Stimulated activated CD8-positive, alpha-beta memory T cell treated with anti-CD3 and anti-CD28 coated beads, Interleukin-4, amount 100 ng/mL, for 24 hours (primary cell): ENCODE data around the gene IVL.

Experiments
- DNase-seq: peaks from one replicate; pipeline ENCODE4 v3.0.0-alpha.2; 2020; ENCODE audit warnings: low read depth

Gene IVL

DNA sequence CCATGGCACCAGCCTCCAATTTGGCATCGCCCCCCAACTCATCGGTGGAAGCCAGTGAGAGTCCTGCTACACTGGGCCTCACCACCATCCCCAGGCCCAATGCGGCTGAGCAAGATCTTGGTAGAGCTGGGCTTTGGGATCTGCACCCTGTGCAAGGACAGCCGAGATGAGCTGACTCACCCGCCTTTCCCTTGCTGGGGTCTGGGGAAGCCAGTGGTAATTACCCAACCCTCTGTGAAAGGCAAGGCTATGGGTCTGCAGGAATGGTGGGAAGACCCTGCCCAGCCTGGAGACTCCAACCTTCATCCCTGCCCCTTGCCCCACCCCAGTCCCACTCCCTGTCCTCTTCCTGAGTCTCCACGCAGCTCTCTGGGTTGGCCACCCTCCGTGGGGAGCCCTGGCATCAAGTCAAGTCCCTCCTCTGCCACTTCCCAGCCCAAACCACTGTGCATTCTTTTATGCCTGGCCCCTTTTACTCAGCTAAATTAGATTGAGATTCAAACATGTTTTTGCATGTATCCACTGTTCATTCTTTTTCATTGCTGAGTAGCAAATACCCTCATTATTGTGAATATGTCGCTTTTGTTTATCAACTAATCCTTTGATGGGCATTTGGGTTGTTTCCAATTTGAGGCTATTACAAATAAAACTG, 21.5 kb upstream of the IVL start:
- no peak for DNase-seq

DNA sequence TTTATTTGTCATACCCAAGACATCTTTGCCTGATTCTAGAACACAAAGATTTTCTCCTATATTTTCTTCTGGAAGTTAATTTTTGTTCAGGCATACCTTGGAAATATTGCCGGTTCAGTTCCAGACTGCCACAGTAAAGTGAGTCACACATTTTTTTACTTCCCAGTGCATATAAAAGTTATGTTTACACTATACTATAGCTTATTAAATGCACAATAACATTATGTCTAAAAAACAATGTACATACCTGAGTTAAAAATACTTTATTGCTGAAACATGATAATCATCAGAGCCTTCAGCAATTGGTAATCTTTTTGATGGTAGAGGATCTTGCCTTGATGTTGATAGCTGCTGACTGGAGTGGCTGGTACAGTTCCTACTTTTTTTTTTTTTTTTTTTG, 20.2 kb upstream of the IVL start:
- no peak for DNase-seq

GRCh38 chr1:152899027-152899426, 9.3 kb upstream of the IVL start:
- DNase-seq, result no peak

DNA sequence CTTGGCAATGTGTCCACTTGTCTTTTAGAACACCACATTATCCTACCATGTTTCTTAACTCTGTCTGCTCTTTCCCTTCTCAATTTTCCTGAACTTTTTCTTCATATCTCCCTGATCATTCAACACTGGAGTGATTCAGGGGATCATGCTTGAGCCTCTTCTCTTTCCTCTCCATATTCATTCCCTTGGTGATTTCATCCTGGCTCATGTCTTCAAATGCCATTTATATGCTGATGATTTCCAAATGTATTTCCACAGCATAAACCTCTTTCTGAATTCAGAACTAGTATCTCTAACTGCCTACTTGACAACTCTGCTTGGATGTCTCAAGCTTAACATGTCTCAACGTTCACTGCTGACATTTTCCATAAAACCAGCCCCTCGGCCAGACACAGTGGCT, 8.5 kb upstream of the IVL start:
- DNase-seq, result no peak

GRCh38 chr1:152901631-152902030, 6.7 kb upstream of the IVL start:
- DNase-seq, result no peak

DNA sequence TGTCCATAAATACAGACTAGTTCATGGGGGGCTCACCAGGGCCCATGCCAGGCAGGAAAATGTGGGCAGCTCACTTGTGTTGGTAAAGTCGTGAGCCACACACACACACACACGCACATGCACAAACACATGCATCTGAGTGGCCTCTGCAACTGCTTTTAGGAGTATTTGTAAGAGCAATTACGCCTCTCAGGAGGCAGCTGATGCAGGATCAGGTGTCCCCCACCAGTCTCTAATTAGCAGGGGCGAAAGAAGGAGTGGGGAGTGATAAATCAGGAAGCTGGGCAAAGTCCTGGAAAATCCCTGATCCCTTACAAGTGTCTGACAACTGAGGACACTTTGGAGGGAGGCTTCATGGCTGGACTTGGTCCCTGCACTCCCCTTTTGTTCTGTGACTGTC, 5.7 kb upstream of the IVL start:
- no peak for DNase-seq

DNA sequence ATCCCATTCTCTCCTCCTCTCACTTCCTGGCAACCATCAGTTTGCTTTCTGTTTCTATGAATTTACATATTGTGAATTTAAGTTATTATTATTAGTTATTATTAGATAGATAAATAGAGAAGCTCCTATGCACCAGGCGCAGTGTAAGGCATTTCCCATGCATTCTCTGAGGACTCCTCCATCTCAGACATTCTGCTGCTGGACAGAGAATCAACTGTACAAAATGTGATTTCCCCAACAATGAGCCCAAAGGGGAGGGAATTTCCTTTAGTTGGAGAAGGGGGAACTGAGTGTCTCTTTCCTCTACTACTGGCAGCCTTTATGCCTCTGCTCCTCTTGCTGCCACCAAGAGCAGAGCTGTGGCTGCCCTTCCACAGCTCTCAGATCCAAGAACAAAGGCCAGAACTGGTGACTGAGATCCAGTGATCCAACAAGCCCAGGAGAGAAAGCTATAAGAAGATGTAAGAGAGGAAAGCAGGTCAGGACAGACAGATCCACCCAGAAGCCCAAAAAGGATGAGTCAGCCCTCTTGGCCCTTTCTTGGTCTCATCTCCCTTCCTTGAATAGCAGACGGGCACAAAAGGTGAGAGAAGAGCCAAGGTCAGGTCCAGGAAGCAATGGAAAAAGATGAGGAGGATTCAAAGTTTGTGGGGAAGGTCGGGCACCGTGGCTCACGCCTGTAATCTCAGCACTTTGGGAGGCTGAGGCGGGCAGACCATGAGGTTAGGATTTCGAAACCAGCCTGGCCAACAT, 3.5 kb upstream of the IVL start:
- DNase-seq, result no peak

DNA sequence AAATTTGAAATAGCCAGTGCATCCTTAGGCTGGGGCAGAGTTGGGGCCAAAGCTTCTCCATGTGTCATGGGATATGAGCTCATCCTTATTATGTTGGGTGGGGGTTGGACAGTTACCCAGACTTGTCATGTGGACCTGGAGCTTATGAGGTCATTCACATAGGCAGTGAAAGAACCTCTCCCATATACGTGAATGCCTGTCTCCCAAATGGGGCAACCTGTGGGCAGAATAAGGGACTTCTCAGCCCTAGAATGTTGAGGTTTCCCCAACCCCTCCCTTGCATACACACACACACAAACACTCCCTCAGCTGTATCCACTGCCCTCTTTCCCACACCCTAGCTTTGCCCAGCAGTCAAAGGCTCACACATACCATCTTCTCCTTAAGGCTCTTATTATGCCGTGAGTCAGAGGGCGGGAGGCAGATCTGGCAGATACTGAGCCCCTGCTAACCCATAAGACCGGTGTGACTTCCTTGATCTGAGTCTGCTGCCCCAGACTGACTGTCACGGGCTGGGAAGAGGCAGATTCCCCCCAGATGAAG, 2.3 kb upstream of the IVL start:
- DNase-seq, result no peak

- no peak for DNase-seq
Observed at GRCh38 chr1:152909206-152909605, 860 bp downstream of the IVL start.

GRCh38 chr1:152912471-152912870, 4.1 kb downstream of the IVL start:
- DNase-seq, result no peak

DNA sequence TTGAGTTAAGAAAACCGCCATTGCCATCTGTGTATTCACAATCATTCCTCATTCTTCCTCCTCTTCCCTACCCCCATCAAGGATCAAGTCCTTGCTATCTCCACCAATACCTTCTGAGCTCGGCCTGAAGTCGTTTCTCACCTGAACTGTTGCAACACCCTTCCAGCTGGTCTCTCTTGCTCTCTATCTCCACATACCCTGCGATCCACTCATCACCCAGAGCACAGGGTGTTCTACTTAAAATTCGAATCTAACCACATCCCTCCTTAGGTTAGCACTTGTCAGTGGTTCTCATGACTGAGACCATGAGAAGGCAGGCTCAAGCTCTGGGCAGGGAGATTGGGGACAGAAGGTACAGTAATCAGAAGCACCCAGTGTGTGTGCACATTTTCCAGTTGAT, 4.6 kb downstream of the IVL start:
- no peak for DNase-seq

DNA sequence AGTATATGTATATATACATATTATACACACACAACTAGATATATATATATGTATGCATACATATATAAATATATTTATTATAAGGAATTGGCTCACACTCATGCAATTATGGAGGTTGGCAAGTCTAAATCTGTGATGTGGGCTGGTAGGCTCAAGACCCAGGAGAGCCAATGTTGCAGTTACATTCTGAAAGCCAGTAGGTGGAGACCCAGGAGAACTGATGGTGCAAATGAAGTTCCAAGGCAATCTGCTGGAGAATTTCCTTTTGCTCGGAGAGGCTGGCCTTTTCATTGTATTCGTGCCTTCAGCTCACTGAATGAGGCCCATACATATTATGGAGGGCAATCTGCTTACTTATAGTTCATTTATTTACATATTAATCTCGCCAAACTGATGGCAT, 9.4 kb downstream of the IVL start:
- DNase-seq, result no peak

DNA sequence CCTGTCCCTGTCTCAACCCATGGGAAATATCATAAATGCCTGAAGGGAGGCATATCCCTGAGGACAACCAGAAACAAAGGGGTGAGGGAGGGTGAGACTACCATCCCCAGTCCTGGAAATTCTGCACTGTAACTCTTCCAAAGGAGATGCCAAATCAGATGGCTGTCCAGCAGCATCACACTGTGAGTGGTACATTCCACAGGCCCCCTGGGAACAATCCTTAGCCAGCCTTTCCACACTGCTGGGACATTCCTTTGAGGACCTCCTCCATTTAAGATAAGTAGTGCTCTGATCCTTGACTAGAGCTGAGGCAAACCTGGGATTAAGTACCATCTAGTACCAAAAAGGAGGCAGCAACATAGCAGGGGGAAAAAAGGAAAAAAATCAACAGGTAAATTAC, 10.7 kb downstream of the IVL start:
- no peak for DNase-seq

DNA sequence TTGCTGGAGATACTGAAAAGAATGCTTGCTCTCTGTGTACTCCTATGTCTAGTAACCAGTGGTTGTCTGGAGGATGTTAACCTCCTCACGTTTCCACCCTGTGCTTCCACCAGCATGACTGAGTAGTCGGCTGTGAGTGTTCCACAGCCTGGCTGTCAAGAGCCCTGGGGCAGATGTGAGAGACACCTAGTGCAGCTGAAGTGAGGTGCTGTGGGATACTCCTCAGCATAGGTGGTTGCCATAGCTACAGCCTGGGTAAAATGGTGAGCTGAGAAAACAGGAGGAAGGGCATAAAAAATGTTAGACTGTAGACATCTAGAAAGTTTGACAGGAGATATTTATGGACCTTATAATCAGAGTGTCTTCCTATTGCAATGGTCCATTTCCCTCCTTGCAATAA, 15.8 kb downstream of the IVL start:
- DNase-seq, result no peak

DNA sequence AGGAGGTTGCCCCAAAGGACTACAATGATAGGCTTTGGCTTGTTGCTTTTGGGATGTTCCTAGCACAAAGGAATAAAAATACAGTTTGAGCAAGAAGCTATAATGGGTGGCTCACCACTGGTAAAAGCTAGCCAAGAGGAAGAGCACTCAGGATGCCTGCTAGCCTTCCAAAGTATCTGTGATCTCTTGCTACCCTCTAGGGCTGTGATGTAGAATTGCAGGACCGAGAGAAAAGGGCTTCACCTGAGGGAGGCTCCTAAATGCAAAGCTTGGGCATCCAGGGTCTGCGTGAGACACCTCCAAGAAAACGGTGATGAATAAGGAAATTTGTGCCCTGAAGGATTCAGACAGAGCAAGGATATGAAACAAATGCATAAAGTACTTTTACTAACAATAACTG, 17.7 kb downstream of the IVL start:
- no peak for DNase-seq

- no peak for DNase-seq
Observed at GRCh38 chr1:152928671-152929070, 20.3 kb downstream of the IVL start.

DNA sequence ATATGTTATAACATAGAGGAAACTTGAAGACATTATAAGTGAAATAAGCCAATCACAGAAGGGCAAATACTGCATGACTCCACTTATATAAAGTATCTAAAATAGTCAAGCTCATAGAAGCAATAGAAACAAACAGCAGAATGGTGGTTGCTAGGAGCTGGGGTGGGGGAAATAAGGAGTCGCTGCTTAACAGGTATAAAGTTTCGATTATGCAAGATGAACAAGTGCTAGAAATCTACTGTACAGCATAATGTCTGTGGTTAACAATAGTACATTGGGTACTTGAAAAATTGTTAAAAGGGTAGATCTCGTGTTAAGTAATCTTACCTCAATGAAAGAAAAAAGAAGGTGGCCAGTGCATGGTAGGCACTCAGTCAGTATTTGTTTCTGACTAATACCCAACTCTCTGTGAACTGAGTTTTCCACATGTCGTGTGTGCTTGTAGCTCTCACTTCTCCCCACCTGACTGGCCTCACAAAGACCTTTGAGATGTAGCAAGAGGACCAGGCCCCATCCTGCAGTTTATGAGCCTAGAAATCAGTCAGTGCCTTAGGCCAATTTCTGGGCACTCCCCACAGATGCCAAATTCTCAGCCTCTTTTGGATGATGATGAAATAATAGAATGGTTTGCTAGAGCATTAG, 23.9 kb downstream of the IVL start:
- DNase-seq, result no peak

- no peak for DNase-seq
Observed at GRCh38 chr1:152933196-152933595, 24.9 kb downstream of the IVL start.

DNA sequence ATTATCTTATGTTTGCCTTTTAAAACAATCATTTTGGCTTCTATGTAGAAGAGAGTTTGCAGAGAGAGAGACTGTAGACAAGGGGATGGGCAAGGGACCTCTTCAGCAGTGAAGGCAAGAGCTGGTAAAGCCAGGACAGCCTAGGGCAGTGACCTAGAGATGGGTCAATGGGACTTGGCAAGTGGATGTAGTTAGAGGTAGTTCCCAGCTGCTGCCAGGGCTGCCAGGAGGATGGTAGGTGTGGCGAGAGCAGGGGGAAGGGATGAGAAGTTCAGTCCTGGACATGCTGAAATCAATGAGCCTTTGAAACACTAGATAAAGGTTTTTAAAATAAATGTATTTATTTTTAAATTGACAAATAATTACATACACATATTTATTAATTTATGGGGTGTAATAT, 32.3 kb downstream of the IVL start:
- no peak for DNase-seq

GRCh38 chr1:152941037-152941711, 32.8 kb downstream of the IVL start:
- DNase-seq, result no peak

DNA sequence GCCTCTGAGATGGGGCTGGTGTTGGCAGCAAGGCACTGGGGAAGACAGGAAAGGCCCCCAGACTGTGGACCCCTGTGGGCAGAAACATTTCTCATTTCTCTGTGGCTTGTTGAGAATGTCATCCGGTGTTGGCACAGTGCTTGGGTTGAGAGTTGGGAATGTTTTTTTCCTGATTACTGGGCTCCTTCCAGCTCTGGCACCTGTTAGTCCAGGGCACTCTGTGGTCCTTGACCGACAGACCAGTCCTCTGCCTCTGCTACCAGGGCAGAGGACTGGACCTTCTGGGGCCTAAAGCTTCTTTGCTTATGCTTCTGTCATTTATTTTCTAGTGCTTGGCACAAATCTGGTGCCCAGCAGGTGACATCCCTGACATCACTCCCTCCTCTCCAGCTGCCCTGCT, 33.8 kb downstream of the IVL start:
- no peak for DNase-seq

GRCh38 chr1:152946248-152946647, 37.9 kb downstream of the IVL start:
- no peak for DNase-seq
